HG03571 (cell line): ENCODE measurements around the gene ULK1.
A peak's percentile ranks its signal among the peaks of the same experiment; 100 is the strongest.
"Not testable (repeated sequence)": the region's sequence is repeated elsewhere in the genome, so short reads cannot be mapped to it uniquely, and the experiment has no call there.

Experiments used
- ATAC-seq: cut with Tn5 transposase; IDR thresholded peaks from one replicate; pipeline ENCODE4 v1.9.1; 2021; ENCODE audit not compliant: unreplicated experiment

ULK1 gene

GRCh38 chr12:131940141-131940547, 45.7 kb downstream of the ULK1 start:
- no peak for ATAC-seq

GRCh38 chr12:131941116-131941986, 46.9 kb downstream of the ULK1 start:
- no peak for ATAC-seq

- no peak for ATAC-seq
These were observed 47.5 kb downstream of the ULK1 start for GRCh38 chr12:131941987-131942341.

GRCh38 chr12:131942671-131943070, 48.2 kb downstream of the ULK1 start:
- no peak for ATAC-seq

- ATAC-seq = no peak
These were observed 49.0 kb downstream of the ULK1 start for GRCh38 chr12:131943389-131943788.

- ATAC-seq = no peak
These were observed 49.5 kb downstream of the ULK1 start for GRCh38 chr12:131943876-131944275.

GRCh38 chr12:131944601-131945251, 50.3 kb downstream of the ULK1 start:
- no peak for ATAC-seq

GRCh38 chr12:131946757-131947156, 52.3 kb downstream of the ULK1 start:
- ATAC-seq = no peak

GRCh38 chr12:131947482-131948027, 53.1 kb downstream of the ULK1 start:
- no peak for ATAC-seq

- no peak for ATAC-seq
These were observed 53.8 kb downstream of the ULK1 start for GRCh38 chr12:131948166-131948712.

GRCh38 chr12:131948713-131949430, 54.5 kb downstream of the ULK1 start:
- not testable (repeated sequence) for ATAC-seq

GRCh38 chr12:131949431-131950181, 55.2 kb downstream of the ULK1 start, which contains the start of gene EP400:
EP400 (plus strand) TSS chr12:131949942; CDS start chr12:131960620, 10,678 bp downstream.
- peak; percentile 91 for ATAC-seq

- peak; percentile 29 for ATAC-seq
These were observed 55.9 kb downstream of the ULK1 start for GRCh38 chr12:131950182-131950913.

- not testable (repeated sequence) for ATAC-seq
These were observed 59.4 kb downstream of the ULK1 start for GRCh38 chr12:131953810-131954209.

GRCh38 chr12:131954460-131954859, 60.0 kb downstream of the ULK1 start:
- not testable (repeated sequence) for ATAC-seq

GRCh38 chr12:131959116-131959515, 64.7 kb downstream of the ULK1 start:
- no peak for ATAC-seq

GRCh38 chr12:131959641-131960589, 65.5 kb downstream of the ULK1 start:
- no peak for ATAC-seq

GRCh38 chr12:131960590-131961325, 66.3 kb downstream of the ULK1 start:
- not testable (repeated sequence) for ATAC-seq
